Stimulated activated CD4-positive, alpha-beta T cell treated with anti-CD3 and anti-CD28 coated beads, Interleukin-12 subunit alpha, Interleukin-12 subunit beta, amount 100 ng/mL, for 24 hours (primary cell): Measurements from ENCODE around the gene PAXX.

Experiments used
- DNase-seq, 2 experiments: peaks; one replicate each; pipeline ENCODE4 v3.0.0-alpha.2; 2020; ENCODE audit warnings: low read depth in 2 of 2

PAXX gene

GRCh38 chr9:137018761-137019559 is 26.7 kb downstream of the PAXX start:
- no peak for DNase-seq

- no peak for DNase-seq
These were observed 27.9 kb downstream of the PAXX start for GRCh38 chr9:137019891-137020683.

GRCh38 chr9:137020771-137021567 is 28.7 kb downstream of the PAXX start:
- no peak for DNase-seq

- no peak for DNase-seq
These were observed 29.4 kb downstream of the PAXX start for GRCh38 chr9:137021568-137021978.

GRCh38 chr9:137021979-137022661 is 29.9 kb downstream of the PAXX start:
- DNase-seq: peak; percentile 54 to 75

GRCh38 chr9:137022662-137023008 is 30.4 kb downstream of the PAXX start:
- no peak for DNase-seq

- DNase-seq: no peak
These were observed 30.9 kb downstream of the PAXX start for GRCh38 chr9:137023157-137023556.

GRCh38 chr9:137023583-137023991 is 31.4 kb downstream of the PAXX start:
- DNase-seq: no peak

GRCh38 chr9:137025517-137025966 is 33.3 kb downstream of the PAXX start:
- no peak for DNase-seq

- no peak for DNase-seq
These were observed 34.2 kb downstream of the PAXX start for GRCh38 chr9:137026384-137026783.

GRCh38 chr9:137026828-137027227 is 34.6 kb downstream of the PAXX start:
- DNase-seq: no peak

- no peak for DNase-seq
These were observed 35.4 kb downstream of the PAXX start, which contains the start of gene ABCA2 for GRCh38 chr9:137027369-137028262. TSS of gene ABCA2 (minus strand) at chr9:137028237. CDS start at chr9:137028140, 97 bp downstream.

GRCh38 chr9:137028263-137029057 is 36.2 kb downstream of the PAXX start:
- peak; percentile 32 to 53 for DNase-seq

GRCh38 chr9:137029058-137029936 is 37.1 kb downstream of the PAXX start:
- DNase-seq: peak; percentile 51 to 76

- no peak for DNase-seq
These were observed 37.8 kb downstream of the PAXX start for GRCh38 chr9:137030006-137030405.

- peak in 1 of 2 experiments; percentile 33 for DNase-seq
These were observed 38.6 kb downstream of the PAXX start for GRCh38 chr9:137030538-137031527.
